Jurkat, Clone E6-1 (cell line): ENCODE results near the gene RMI2.

ENCODE experiments used
- DNase-seq: peaks from one replicate; pipeline ENCODE4 v3.0.0-alpha.2; 2011; ENCODE audit warnings: low read depth, low spot score
- H3K4me3 ChIP-seq: 2 replicates; pipeline ENCODE4 v1.5.1; 2011; ENCODE audit warnings: mild to moderate bottlenecking, low read length, control low read depth, moderate library complexity

RMI2 gene

DNA sequence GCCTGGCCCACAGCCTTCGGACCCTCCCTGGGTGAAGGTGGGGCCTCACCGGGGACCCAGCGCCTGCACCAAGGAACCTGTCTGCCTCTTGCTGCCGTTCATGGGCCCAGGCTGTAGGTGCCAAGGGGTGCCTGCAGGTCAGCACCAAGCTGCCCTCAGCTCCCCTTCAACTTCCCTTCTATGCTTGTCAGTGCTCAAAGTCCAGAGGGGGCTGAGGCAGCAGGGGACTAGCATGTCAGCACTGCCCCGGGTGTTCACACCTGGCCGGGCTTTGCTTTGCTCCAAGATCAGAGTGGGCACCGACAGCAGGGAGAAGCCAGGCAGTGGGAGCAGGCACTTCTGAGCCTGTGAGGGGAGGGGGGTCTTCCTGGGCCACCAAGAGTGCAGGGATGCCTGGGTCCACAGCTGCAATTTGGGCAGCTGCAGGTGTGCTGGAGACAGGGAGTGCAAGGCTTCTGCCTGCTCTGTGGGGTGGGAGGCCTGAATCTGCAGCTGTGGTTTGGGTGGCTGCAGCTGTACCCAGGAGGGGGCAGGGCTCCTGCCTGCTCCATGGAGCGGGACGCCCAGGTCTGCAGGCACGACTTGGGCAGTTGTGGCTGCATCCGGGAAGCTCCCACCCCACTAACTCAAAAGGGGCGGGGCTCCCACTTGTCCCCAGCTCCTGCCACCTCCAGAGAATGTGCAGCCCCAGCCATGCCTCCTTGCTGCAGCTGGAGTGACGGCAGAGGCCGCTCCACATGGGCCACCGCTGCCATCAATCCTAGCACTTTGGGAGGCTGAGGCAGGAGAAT, 36.6 kb upstream of the RMI2 start:
- DNase-seq, result peak; percentile 77
- no peak overlapping the region for H3K4me3 ChIP-seq

DNA sequence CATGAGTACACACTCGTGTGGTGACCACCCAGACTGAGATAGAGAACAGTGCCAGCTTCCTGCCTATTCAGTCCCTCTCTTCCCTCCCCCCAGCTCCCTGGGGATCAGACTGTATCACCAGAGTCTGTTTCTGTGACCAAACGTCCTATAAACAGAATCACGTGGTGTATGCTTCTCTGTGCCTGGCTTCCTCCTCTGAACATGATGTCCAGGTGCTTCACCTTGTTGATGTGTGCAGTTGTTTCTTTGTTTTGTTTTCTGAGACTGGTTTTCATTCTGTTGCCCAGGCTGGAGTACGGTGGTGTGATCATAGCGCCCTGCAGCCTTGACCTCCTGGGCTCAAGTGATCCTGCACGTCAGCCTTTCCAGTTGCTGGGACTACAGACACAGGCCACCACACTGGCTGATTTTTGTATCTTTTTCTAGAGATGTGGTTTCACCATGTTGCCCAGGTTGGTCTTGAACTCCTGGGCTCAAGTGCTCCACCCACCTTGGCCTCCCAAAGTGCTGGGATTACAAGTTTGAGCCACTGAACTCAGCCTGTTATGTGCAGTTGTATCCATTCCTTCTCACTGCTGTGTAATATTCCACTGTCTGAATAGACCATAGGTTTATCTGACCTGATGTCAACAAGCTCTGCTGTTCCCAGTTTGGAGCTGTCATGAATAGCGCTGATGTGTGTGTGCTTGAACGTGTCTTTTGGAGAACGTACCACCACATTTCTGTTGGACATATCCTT, 35.2 kb upstream of the RMI2 start:
- H3K4me3 ChIP-seq, result no peak overlapping the region
- no peak for DNase-seq

DNA sequence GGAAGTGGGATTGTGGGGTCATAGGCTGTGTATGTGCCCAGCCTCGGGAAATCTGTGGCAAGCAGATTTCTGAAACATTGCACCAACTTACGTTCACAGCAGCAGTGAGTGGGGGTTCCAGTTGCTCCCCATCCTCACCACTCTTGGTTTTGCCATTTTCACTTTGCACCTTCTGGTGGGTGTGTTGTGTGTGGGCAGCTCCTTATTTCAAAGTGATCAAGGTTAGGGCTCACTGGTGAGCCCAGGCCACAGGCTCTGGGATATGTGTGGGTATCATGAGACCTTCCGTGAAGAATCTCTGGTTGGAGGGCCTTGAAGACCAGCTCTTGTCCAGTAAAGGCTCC, 34.7 kb upstream of the RMI2 start:
- no peak for DNase-seq
- no peak overlapping the region for H3K4me3 ChIP-seq

DNA sequence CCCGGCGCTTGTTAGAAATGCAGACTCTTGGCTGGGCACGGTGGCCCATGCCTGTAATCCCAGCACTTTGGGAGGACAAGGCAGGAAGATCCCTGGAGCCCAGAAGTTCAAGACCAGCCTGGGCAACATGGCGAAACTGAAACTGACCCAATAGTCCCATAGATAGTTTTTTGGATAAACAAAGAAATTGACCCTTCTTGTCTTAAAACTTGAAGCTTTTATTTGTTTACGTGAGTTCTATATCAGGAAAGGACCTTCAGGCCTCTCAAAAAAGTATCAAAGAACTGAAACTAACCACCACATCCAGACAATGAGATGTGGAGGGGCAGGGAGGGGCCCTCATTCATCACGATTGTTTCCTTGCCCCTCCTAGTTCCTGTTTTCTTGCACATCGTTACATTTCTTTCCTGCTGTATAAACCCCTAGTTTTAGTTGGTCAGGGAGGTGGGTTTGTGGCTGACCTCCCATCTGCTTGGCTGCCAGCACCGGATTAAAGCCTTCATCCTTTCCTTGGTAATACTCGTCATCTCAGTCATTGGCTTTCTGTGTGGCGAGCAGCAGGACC, 34.2 kb upstream of the RMI2 start:
- no peak for DNase-seq
- no peak overlapping the region for H3K4me3 ChIP-seq

DNA sequence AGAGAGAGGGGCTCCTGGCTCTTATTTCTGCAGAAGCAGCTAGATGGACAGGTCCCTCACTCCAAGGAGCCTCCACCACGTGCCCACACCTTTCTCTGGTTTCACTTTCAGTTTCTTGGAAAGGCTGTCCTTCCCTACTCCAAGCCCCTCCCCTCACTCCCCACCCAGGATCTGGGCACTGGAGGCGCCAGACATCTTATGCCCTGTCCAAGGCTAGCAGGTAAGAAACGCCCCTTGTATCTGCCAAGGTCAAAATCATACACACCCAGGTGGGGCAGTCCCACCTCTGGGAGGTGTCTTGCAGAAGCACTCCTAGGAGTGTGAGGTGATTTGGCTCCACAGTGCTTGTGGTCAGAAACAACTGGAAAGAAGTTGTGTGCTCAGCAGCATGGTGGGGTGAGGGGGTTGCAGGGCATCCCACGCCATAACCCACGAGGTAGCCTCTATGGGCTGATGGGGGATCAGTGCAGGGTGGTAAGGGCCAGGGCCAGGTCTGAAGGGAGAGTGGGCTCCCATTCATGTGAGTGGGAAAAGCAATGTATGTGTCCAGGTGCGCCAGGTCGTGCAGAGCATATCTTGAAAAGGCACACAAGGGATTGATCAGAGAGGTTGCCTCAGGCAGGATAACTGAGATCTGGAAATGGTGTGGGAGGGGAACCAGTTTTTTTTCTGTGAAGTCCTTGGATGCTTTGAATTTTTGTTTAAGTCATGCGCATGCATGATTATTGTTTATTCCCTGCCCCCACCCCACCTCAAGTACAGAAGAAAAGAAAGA, 32.4 kb upstream of the RMI2 start:
- DNase-seq, result no peak
- no peak overlapping the region for H3K4me3 ChIP-seq

DNA sequence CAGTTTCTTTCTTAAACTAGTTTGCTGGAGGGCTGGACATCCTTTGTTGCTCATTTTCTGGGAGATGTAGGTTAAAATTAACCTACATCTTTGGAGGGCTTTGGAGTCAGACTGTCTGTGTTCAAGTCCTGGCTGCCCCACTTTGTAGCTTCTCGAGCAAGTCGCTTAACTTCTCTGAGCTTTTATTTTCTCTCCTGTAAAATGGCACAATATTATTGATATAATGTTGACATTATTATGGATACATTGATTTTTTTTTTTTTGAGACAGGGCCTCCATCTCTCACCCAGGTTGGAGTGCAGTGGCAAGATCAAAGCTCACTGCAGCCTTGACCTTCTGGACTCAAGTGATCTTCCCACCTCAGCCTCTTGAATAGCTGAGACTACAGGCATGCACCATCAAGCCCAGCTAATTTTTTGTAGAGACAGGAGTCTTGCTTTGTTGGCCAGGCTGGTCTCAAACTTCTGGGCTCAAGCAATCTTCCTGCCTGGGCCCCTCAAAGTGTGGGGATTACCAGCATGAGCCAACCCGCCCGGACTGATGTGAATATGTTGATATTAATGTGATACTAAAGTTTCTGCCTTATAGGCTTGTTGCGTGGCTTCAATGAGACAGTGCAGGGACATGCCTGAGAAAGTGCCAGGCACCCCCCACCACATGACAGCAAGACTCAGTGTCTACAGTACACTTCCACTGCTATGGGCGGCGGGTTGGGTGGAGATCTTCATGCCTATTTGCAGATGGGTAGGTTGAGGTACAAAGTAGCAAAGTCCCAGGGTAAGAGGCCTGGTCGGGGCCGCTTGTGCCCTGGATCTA, 31.6 kb upstream of the RMI2 start:
- H3K4me3 ChIP-seq, result no peak overlapping the region
- DNase-seq, result no peak

DNA sequence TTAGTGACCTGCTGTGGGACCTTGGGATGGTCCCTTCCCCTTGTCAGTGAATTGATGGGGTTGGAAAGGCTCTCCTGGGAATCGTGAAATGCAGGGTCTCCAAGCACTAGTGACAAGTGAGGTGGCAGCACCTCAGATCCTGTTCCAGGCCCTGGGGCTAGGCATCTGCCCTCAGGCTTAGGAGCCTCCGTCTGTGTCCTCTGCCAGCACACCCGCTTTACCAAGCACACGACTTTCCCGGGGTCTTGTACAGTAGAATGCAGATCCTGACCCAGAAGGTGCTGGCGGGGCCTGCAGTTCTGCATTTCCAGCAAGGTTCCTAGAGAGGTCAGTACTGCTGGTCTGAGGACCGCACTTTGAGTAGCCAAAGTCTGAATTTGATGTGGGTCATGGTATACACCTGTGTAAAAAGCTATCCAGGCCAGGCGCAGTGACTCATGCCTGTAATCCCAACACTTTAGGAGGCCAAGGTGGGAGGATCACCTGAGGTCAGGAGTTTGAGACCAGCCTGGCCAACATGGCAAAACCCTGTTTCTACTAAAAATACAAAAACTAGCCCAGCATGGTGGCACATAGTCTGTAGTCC, 30.9 kb upstream of the RMI2 start:
- H3K4me3 ChIP-seq, result no peak overlapping the region
- no peak for DNase-seq

DNA sequence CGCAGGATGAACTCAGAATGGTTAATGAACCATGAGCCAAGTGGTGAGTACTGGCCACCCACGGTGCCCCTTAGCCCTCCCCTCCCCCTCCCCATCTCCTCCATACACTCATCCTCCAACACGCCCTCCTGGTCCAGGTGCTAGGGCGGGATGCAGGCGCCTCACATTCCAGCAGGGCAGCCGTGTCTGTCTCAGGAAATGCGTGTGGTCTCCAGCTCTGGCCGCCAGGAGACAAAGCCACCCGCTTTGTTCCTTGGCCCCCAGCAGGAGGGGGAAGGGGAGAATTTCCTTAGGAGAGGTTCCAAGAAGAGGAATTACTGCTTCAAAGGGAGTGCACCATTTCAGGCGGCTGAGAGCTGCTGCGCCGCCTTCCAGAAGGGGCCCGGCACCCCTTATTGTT, 29.7 kb upstream of the RMI2 start:
- H3K4me3 ChIP-seq, result no peak overlapping the region
- DNase-seq, result no peak

DNA sequence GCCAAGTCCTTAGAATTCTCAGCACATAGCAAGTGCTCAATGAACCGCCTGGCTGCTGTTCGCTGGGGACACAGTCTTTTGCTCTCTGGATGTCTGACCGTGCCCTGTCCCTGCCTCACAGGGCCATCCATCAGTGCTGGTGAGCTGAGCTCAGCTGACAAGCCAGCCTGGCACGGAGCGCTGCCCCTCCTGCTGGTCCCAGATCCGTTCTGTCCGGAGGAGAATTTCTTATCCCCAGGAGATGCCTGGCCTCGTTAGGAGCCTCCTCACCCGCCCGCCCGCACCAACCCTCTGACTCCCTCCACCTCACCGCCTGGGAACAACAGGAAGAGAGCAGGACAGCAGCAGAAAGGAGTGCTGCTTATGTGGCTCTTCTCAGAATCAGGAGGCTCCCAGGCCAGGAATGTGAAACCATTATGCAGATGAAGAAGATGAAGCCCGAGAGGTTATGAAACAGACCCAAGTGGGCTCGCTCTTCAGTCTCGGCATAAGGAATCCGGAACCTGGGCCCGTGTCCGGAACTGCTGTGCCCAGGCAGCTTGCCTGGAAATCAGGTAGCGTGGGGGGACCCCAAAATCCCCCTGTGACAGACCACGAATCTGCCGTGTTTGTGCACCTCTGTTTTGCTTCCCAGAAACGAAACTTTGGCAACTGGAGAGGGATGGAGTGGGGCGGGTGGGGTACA, 28.8 kb upstream of the RMI2 start:
- H3K4me3 ChIP-seq, result no peak overlapping the region
- DNase-seq, result no peak

DNA sequence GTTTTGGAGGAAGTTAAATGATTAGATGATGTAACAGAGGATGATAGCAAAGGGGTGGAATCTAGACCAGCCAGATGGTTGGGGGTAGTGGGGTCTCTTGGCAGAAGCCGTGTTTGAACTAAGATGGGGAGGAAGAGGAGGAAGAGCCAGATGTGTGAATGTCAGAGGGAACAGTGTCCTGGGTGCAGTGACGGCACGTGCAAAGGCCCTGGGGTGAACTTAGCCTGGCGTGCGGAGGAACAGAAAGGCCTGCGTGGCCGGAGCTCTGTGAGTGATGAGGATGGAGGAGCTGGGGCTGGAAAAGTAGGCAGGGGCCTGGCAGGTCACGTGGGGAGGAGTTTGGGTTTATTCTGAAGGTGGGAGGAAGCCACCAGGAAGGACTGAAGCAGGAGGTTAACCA, 26.4 kb upstream of the RMI2 start:
- no peak overlapping the region for H3K4me3 ChIP-seq
- no peak for DNase-seq

DNA sequence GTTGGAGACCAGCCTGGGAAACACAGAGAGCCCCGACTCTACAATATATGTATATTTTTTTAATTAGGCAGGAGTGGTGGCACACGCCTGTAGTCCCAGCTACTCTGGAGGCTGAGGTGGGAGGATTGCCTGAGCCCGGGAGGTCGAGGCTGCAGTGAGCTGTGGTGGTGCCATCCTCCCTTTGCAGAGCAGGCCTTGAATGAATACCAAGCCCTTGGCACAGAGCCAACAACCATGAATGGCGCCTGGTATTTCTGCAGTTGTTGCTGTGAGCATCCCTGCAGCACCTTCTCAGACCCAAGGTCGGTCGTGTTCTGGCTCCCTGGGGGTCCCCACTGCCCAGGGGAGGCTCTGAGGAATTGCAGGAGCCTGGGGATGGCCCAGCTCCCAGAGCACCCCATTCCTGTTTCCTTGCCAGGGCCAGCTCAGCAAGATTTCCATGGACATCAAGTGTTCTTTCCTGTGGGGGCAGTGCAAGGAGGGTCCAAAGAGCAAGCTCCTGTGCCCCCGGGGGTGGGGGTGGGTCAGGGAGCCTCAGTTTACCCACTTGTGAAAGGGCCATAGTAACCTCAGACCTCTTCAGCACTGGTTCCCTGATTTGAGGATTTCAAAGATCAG, 25.6 kb upstream of the RMI2 start:
- DNase-seq, result no peak
- no peak overlapping the region for H3K4me3 ChIP-seq

DNA sequence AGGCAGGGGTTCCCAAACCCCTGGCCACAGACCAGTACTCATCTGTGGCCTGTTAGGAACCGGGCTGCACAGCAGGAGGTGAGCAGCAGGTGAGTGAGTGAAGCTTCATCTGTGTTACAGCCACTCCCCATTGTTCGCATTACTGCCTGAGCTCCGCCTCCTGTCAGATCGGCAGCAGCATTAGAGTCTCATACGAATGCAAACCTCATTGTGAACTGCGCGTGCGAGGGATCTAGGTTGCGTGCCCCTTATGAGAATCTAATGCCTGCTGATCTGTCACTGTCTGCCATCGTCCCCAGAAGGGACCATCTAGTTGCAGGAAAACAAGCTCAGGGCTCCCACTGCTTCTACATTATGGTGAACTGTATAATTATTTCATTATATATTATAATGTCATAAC, 25.1 kb upstream of the RMI2 start:
- H3K4me3 ChIP-seq, result no peak overlapping the region
- DNase-seq, result no peak

DNA sequence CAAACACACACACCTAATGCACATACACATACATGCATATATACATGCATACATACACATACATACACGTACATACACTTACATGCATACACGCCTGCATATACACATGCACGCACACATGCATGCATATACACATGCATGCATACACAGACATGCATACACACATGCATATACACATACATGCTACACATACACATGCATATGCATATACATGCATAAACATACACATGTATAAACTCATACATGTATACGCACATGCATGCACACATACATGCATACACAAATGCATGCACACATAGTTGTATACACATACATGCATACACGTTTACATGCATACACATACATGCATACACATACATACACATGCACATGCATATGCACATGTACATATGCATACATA, 23.6 kb upstream of the RMI2 start:
- H3K4me3 ChIP-seq, result no peak overlapping the region
- no peak for DNase-seq

DNA sequence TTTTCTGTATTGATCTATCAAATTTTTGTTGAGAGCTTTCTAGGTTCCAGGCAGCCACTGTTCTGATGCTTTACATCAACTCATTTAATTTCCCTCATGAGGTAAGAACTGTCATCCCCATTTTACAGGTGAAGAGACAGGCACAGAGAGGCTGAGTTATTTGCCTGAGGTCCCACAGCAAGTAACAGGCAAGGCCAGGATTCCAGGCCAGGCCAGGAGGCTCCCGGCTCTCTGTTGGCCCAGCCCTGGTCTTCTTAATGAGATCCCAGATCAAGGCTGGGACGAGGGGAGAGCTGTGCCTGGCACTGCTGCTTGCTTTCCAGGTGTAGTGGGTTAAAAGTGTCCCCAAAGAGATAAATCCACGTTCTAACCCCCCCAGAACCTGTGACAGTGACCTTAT, 22.4 kb upstream of the RMI2 start:
- no peak overlapping the region for H3K4me3 ChIP-seq
- no peak for DNase-seq

DNA sequence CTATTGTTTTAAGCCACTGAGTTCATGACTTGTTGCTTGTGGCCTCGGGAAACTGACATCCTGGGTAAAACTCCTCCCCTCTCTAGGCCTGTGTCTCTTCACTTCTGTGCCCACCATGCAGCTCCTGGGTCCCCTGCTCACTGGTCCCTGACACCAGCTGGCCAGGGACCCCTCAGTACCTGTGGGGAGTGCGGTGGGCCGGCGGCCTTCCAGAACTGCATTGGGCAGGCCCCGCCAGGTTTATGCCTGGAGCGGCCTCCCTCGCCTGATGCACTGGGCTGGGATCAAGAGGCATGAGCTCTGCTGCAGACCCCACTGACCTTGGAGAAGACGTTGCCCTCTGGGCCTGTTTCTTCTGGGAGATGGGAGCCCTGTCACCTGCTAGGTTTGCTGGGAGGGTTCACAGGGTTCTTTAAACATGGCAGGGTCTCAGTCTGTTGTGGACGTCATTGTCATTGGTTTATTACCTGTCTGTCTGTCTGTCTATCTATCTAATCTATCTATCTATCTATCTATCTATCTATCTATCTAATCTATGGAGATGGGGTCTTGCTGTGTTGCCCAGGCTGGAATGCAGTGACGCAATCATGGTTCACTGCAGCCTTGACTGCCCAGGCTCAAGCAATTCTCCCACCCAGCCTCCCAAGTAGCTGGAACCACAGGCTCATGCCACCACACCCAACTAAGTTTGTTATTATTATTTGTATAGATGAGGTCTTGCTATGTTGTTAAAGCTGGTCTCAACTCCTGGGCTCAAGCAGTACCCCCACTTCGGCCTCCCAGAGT, 21.5 kb upstream of the RMI2 start:
- no peak for DNase-seq
- no peak overlapping the region for H3K4me3 ChIP-seq

DNA sequence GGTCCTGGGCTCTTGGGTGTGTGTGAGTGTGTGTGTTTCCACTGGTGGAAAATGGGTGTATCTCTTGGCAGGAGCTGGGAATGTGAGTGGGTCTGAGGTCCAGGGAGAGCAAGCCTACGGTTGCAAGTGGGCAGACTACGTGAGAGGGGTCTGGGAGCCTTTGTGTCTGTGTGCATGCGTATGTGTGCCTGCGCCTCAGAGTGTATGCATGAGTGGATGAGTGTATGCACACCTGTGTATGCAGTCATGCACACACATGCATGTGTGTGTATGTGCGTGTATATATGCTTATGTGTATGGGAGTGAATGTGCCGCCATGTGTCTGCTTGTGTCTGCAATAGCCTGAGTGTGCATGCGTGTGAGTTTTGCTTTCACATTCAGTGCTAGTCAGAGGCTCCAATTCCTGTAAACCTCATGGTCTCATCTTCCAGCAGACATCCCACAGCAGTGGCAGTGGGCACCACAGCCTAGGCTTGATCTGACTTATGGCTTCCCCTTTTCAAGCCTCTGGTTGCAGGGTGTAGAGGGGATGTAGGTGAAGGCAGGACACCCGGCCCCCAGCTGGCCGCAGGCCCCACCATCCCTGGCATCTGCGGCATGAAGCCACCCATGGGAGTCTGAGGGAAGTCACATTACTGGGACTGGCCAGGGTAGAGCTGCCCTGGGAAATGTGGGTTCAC, 19.7 kb upstream of the RMI2 start:
- no peak overlapping the region for H3K4me3 ChIP-seq
- no peak for DNase-seq
